HG02623 (cell line): ENCODE data around the gene MXD3.
"Not testable (repeated sequence)": the region's sequence is repeated elsewhere in the genome, so short reads cannot be mapped to it uniquely, and the experiment has no call there.

Experiments
- ATAC-seq: cut with Tn5 transposase; IDR thresholded peaks from one replicate; pipeline ENCODE4 v1.9.1; 2021; ENCODE audit warnings: moderate library complexity; ENCODE audit not compliant: unreplicated experiment

MXD3 gene

GRCh38 chr5:177325868-177326381, 14.2 kb upstream of the MXD3 start:
- no peak for ATAC-seq

- ATAC-seq = no peak
Measured at GRCh38 chr5:177320879-177321278, 9.2 kb upstream of the MXD3 start.

GRCh38 chr5:177319913-177320588, 8.4 kb upstream of the MXD3 start:
- ATAC-seq = no peak

GRCh38 chr5:177317959-177318377, 6.3 kb upstream of the MXD3 start:
- ATAC-seq = no peak

GRCh38 chr5:177316005-177316404, 4.3 kb upstream of the MXD3 start:
- no peak for ATAC-seq

GRCh38 chr5:177315411-177315810, 3.7 kb upstream of the MXD3 start:
- no peak for ATAC-seq

GRCh38 chr5:177314376-177315342, 3.0 kb upstream of the MXD3 start:
- ATAC-seq = no peak

- no peak for ATAC-seq
Measured at GRCh38 chr5:177313561-177314259, 2.0 kb upstream of the MXD3 start.

GRCh38 chr5:177312649-177313181, 1.0 kb upstream of the MXD3 start:
- ATAC-seq = peak; percentile 5

- ATAC-seq = peak; percentile 1
Measured at GRCh38 chr5:177311392-177311722, 341 bp downstream of the MXD3 start.

- no peak for ATAC-seq
Measured at GRCh38 chr5:177310757-177311391, 824 bp downstream of the MXD3 start.

- no peak for ATAC-seq
Measured at GRCh38 chr5:177310332-177310731, 1.4 kb downstream of the MXD3 start.

- ATAC-seq = no peak
Measured at GRCh38 chr5:177309351-177310191, 2.1 kb downstream of the MXD3 start.

- ATAC-seq = no peak
Measured at GRCh38 chr5:177308740-177309139, 3.0 kb downstream of the MXD3 start.

GRCh38 chr5:177307544-177308363, 3.9 kb downstream of the MXD3 start:
- ATAC-seq = no peak

- ATAC-seq = no peak
Measured at GRCh38 chr5:177306674-177307543, 4.8 kb downstream of the MXD3 start.

- not testable (repeated sequence) for ATAC-seq
Measured at GRCh38 chr5:177306103-177306640, 5.5 kb downstream of the MXD3 start.
